MM.1S (cell line): ENCODE data around the gene GUCA2A.

Source experiments
- DNase-seq: peaks from one replicate; pipeline ENCODE4 v3.0.0-alpha.2; 2015
- H2AFZ ChIP-seq: fragments of 300-600 bp; sonication (generic); 2 replicates; pipeline ENCODE4 v1.6.0; 2016; ENCODE audit warnings: antibody characterized with exemption, low read length
- H3F3A ChIP-seq: fragments of 300-600 bp; sonication (generic); 2 replicates; pipeline ENCODE4 v1.6.1; 2016; ENCODE audit warnings: mild to moderate bottlenecking, antibody characterized with exemption, low read length, moderate library complexity, mixed read lengths; ENCODE audit not compliant: insufficient read depth
- H3K27ac ChIP-seq: fragments of 300-600 bp; sonication (generic); 2 replicates; pipeline ENCODE4 v1.5.1; 2016; ENCODE audit warnings: mild to moderate bottlenecking, low read length
- H3K27me3 ChIP-seq: fragments of 300-600 bp; sonication (generic); replicated peaks from 2 replicates; pipeline ENCODE4 v1.6.0; 2016; ENCODE audit warnings: low read length; ENCODE audit not compliant: insufficient read depth
- H3K36me3 ChIP-seq: fragments of 300-600 bp; sonication (generic); replicated peaks from 2 replicates; pipeline ENCODE4 v1.6.1; 2016; ENCODE audit warnings: mild to moderate bottlenecking, low read length, mixed read lengths; ENCODE audit not compliant: insufficient read depth
- H3K4me1 ChIP-seq: fragments of 300-600 bp; sonication (generic); 2 replicates; pipeline ENCODE4 v1.6.1; 2016; ENCODE audit warnings: low read length, mixed read lengths
- H3K4me2 ChIP-seq: fragments of 300-600 bp; sonication (generic); 2 replicates; pipeline ENCODE4 v1.6.0; 2016; ENCODE audit warnings: low read depth, low read length
- H3K4me3 ChIP-seq: fragments of 300-600 bp; sonication (generic); 2 replicates; pipeline ENCODE4 v1.5.1; 2016; ENCODE audit warnings: low read length, mixed read lengths
- H3K79me2 ChIP-seq: fragments of 300-600 bp; sonication (generic); 2 replicates; pipeline ENCODE4 v1.6.1; 2016; ENCODE audit warnings: mixed run types, low read length, mixed read lengths
- H3K9ac ChIP-seq: fragments of 300-600 bp; sonication (generic); 2 replicates; pipeline ENCODE4 v1.6.1; 2016; ENCODE audit warnings: low read length, mixed read lengths
- H3K9me2 ChIP-seq: fragments of 300-600 bp; sonication (generic); replicated peaks from 2 replicates; pipeline ENCODE4 v1.6.1; 2016; ENCODE audit warnings: mild to moderate bottlenecking, low read length, mixed read lengths; ENCODE audit not compliant: insufficient read depth
- H3K9me3 ChIP-seq: fragments of 300-600 bp; sonication (generic); replicated peaks from 2 replicates; pipeline ENCODE4 v1.6.1; 2016; ENCODE audit warnings: mild to moderate bottlenecking, low read length, mixed read lengths; ENCODE audit not compliant: insufficient read depth
- H4K20me1 ChIP-seq: fragments of 300-600 bp; sonication (generic); 2 replicates; pipeline ENCODE4 v1.6.1; 2016; ENCODE audit warnings: mild to moderate bottlenecking, low read length, moderate library complexity, mixed read lengths; ENCODE audit not compliant: insufficient read depth
- EZH2 ChIP-seq: fragments of 300-600 bp; sonication (generic); optimal IDR thresholded peaks from 2 replicates; pipeline ENCODE3; 2017; ENCODE audit warnings: low read depth, mild to moderate bottlenecking, antibody characterized with exemption, low read length, mixed read lengths
- EZH2phosphoT487 ChIP-seq: fragments of 300-600 bp; sonication (generic); IDR thresholded peaks from 2 replicates; pipeline ENCODE4 v1.6.1; 2018; ENCODE audit warnings: antibody characterized with exemption, low read length
- TF ChIP-seq, protein P1 (sequence below): fragments of 300-600 bp; sonication (generic); IDR thresholded peaks from 2 replicates; pipeline ENCODE4 v1.5.1; 2016; ENCODE audit warnings: antibody characterized with exemption, low read length, mixed read lengths

Gene GUCA2A

DNA sequence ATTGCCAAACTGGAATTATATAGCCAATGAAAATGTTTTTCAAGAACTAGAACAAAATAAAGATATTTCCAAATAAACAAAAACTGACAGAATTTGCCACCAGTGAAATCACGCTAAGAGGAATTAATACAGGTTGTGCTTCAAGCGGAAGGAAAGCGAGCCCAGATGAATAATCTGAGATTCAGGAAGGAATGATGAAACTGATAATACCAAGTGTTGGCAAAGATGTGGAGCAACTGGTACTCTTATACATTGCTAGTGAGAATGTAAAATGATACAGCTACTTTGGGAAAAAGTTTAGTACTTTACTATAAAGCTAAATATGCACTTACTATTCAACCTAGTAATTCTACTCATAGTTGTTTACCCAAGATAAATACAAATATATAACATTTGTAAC is 42.1 kb downstream of the GUCA2A start:
- Histone ChIP-seq H3K4me1 (no peaks in the 10 kb centered on the region), H3K27ac (no peak overlapping the region), H3F3A (no peaks in the 10 kb centered on the region), H3K27me3 (no peaks in the 10 kb centered on the region), H3K4me2 (no peak overlapping the region), H4K20me1 (no peaks in the 10 kb centered on the region), H3K9me2 (no peaks in the 10 kb centered on the region), H3K9ac (no peak overlapping the region), H3K9me3 (no peaks in the 10 kb centered on the region), H2AFZ (no peak overlapping the region), H3K4me3 (no peak overlapping the region), H3K79me2 (no peaks in the 10 kb centered on the region), H3K36me3 (no peaks in the 10 kb centered on the region)
- no peak for DNase-seq
- TF ChIP-seq, protein P1, sequence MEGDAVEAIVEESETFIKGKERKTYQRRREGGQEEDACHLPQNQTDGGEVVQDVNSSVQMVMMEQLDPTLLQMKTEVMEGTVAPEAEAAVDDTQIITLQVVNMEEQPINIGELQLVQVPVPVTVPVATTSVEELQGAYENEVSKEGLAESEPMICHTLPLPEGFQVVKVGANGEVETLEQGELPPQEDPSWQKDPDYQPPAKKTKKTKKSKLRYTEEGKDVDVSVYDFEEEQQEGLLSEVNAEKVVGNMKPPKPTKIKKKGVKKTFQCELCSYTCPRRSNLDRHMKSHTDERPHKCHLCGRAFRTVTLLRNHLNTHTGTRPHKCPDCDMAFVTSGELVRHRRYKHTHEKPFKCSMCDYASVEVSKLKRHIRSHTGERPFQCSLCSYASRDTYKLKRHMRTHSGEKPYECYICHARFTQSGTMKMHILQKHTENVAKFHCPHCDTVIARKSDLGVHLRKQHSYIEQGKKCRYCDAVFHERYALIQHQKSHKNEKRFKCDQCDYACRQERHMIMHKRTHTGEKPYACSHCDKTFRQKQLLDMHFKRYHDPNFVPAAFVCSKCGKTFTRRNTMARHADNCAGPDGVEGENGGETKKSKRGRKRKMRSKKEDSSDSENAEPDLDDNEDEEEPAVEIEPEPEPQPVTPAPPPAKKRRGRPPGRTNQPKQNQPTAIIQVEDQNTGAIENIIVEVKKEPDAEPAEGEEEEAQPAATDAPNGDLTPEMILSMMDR: no peak
- TF ChIP-seq EZH2phosphoT487 (no peak), EZH2 (no peak)

DNA sequence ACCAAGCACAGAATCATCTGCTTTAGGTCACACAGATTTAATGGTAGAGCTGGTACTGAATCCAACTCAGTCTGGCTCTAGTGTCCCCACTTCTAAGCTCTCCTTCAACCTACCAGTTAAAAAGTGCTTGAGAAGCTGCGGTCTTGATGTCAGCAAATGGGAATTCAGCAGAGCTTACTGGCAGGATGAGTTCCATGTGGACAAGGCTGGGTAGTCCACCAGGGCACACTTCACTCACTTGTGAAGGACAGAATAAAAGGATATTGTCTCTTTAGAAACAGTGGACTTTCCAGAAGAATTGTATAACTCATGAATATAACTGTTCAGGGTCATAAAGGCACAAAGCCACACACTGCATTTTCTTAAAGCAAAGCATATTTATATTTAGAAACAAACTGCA is 46.4 kb downstream of the GUCA2A start:
- no peaks in the 10 kb centered on the region for H3K36me3 ChIP-seq
- H3K4me3 ChIP-seq: no peak overlapping the region
- H3K9me3 ChIP-seq: no peaks in the 10 kb centered on the region
- H3K27me3 ChIP-seq: no peaks in the 10 kb centered on the region
- no peak overlapping the region for H3K9ac ChIP-seq
- no peaks in the 10 kb centered on the region for H3K79me2 ChIP-seq
- no peaks in the 10 kb centered on the region for H3K9me2 ChIP-seq
- no peaks in the 10 kb centered on the region for H3K4me1 ChIP-seq
- H3F3A ChIP-seq: no peaks in the 10 kb centered on the region
- H3K4me2 ChIP-seq: no peak overlapping the region
- DNase-seq: no peak
- H3K27ac ChIP-seq: no peak overlapping the region
- no peak for TF ChIP-seq EZH2phosphoT487
- TF ChIP-seq, protein P1: no peak
- no peak for TF ChIP-seq EZH2
- H2AFZ ChIP-seq: no peak overlapping the region
- no peaks in the 10 kb centered on the region for H4K20me1 ChIP-seq

DNA sequence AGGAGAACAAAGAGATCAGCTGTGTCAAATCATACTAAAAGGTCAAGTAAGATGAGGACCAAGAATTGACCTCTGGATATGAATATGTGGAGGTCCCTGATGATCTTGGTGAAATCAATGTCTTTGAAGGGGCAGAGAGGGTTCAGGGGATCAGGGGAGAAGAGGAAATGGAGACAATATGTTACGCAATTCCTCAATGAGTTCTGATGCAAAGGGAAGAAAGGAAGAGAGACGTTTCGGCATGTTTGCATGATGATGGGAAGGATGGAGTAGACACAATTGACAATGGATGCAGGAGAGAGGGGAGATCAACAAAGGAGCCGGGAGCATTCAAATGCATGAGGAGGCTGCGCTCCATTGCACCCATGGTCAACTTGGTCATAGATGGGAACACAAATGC is 47.3 kb downstream of the GUCA2A start:
- no peak overlapping the region for H3K27ac ChIP-seq
- H3F3A ChIP-seq: no peaks in the 10 kb centered on the region
- no peak overlapping the region for H3K4me2 ChIP-seq
- H3K4me3 ChIP-seq: no peak overlapping the region
- no peaks in the 10 kb centered on the region for H3K79me2 ChIP-seq
- no peak for TF ChIP-seq EZH2phosphoT487
- TF ChIP-seq, protein P1: no peak
- no peak for TF ChIP-seq EZH2
- H3K36me3 ChIP-seq: no peaks in the 10 kb centered on the region
- H3K9ac ChIP-seq: no peak overlapping the region
- H3K4me1 ChIP-seq: no peaks in the 10 kb centered on the region
- H3K9me2 ChIP-seq: no peaks in the 10 kb centered on the region
- H3K9me3 ChIP-seq: no peaks in the 10 kb centered on the region
- H3K27me3 ChIP-seq: no peaks in the 10 kb centered on the region
- H2AFZ ChIP-seq: no peak overlapping the region
- DNase-seq: no peak
- no peaks in the 10 kb centered on the region for H4K20me1 ChIP-seq
